ENCODE results near the gene COL20A1. TPM values are rescaled to one million over a fixed set of nuclear protein-coding genes. Genes with fewer than 3 reads are reported as not detected.

The COL20A1 gene
- total RNA-seq, 1 experiment from 2014 or later: 2.3 TPM

DNA sequence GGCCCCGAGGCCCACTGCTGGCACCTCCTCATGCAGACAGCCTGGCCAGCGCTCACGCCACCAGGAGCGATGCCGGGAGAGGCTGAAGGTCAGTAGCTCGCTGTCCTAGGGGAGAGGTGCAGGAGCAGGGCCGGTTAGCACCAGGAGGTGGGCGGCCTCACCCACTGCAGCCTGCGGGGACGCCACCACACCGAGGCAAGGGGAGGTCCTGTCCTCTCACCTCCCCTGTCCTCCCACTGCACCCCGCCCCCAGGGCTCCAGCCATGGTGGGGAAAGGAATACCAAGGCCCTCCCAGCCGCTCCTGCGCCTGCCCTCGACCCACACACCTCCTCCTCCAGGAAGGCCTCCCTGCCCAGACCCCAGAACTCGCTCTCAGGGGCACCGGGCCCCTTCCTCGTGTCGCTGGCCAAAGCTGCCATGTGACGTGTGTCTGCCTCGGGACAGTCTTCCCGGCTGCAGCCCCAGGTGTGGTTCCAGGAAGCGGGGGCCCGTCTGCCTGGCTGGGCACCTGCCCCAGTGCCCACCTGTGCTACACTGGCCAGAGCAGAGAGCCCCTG lies 45.2 kb upstream of the COL20A1 start:
- peaks cover 0 to 4% (median 0%) of the 10 kb centered on the region in 3 experiments; a peak in 2 of 7 replicates for H3K36me3 Mint-ChIP-seq (ENCODE audit: insufficient read depth in 1 of 3, low read depth in 3 of 3)
- Histone ChIP-seq H3K23me2 (ENCODE audit: insufficient read length, low read depth, low read length, poor library complexity, severe bottlenecking) (peaks cover under 1% of the 10 kb centered on the region), H3K4me1 (ENCODE audit: insufficient read depth, low read length) (no peaks in the 10 kb centered on the region), H2BK12ac (ENCODE audit: insufficient read length, low read depth, low read length) (no peak overlapping the region), H3K27ac (ENCODE audit: insufficient read length, low read depth, low read length) (no peak overlapping the region), H2AK5ac (ENCODE audit: insufficient read length, low read length) (no peak overlapping the region), H2BK15ac (ENCODE audit: low read depth, low read length) (no peak overlapping the region), H3K27me3 (ENCODE audit: insufficient read depth, low read length) (peaks cover 1% of the 10 kb centered on the region; the same call in 1 of the 2 replicates), H3K18ac (ENCODE audit: insufficient read length, low read depth, low read length) (no peak overlapping the region), H2BK20ac (ENCODE audit: low read depth, low read length, poor library complexity, severe bottlenecking) (no peak overlapping the region), H3K4me2 (ENCODE audit: insufficient read depth, insufficient read length, low read length) (no peak overlapping the region), H2AFZ (ENCODE audit: low read length) (no peak overlapping the region), H4K91ac (ENCODE audit: insufficient read length, low read depth, low read length) (no peak overlapping the region), H3K4ac (ENCODE audit: low read depth, low read length) (no peak overlapping the region), H2BK120ac (ENCODE audit: low read depth, low read length, poor library complexity, severe bottlenecking) (no peak overlapping the region), H4K8ac (replicated peaks; ENCODE audit: insufficient read length, low read depth, low read length) (no peak overlapping the region), H4K20me1 (ENCODE audit: control insufficient read depth, insufficient read depth, insufficient read length) (no peaks in the 10 kb centered on the region), H3T11ph (ENCODE audit: low read length) (no peak overlapping the region), H3K79me1 (ENCODE audit: insufficient read depth, low read depth, low read length, poor library complexity, severe bottlenecking) (no peaks in the 10 kb centered on the region), H3K56ac (ENCODE audit: insufficient read length, low read depth, low read length) (no peak overlapping the region), H3K79me2 (ENCODE audit: insufficient read depth, low read length) (no peaks in the 10 kb centered on the region), H3K23ac (ENCODE audit: insufficient read length, low read depth, low read length) (no peak overlapping the region), H3K9ac (ENCODE audit: extremely low read depth, insufficient read length, low read length) (no peak overlapping the region), H2BK5ac (ENCODE audit: insufficient read length, low read length) (no peak overlapping the region), H3K14ac (ENCODE audit: insufficient read depth, low read length) (no peak overlapping the region), H3K9me3 (ENCODE audit: control insufficient read depth, low read depth, low read length) (no peaks in the 10 kb centered on the region), H4K5ac (ENCODE audit: insufficient read length, low read depth, low read length) (no peak overlapping the region)
- TF ChIP-seq, protein P1, sequence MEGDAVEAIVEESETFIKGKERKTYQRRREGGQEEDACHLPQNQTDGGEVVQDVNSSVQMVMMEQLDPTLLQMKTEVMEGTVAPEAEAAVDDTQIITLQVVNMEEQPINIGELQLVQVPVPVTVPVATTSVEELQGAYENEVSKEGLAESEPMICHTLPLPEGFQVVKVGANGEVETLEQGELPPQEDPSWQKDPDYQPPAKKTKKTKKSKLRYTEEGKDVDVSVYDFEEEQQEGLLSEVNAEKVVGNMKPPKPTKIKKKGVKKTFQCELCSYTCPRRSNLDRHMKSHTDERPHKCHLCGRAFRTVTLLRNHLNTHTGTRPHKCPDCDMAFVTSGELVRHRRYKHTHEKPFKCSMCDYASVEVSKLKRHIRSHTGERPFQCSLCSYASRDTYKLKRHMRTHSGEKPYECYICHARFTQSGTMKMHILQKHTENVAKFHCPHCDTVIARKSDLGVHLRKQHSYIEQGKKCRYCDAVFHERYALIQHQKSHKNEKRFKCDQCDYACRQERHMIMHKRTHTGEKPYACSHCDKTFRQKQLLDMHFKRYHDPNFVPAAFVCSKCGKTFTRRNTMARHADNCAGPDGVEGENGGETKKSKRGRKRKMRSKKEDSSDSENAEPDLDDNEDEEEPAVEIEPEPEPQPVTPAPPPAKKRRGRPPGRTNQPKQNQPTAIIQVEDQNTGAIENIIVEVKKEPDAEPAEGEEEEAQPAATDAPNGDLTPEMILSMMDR (conservative IDR thresholded peaks at IDR 0.05): no peak
- no peak overlapping the region for H3K27ac Mint-ChIP-seq
- peaks cover 2 to 5% of the 10 kb centered on the region in 2 experiments; a peak in 2 of 5 replicates for H3K9me3 Mint-ChIP-seq
- DNase-seq: no peak
- WGBS (ENCODE audit: extremely low coverage, insufficient read length, low lambda C conversion rate): no CpG with 5 or more reads among the region's 24 CpGs
- H3K4me1 Mint-ChIP-seq: peaks cover 20 to 27% of the 10 kb centered on the region in 2 experiments
- peaks cover 24% of the 10 kb centered on the region for H3K27me3 Mint-ChIP-seq (ENCODE audit: low read depth)
- H3K4me3 Mint-ChIP-seq: no peak overlapping the region

All from H9 (cell line).